ENCODE results near the gene TRA2A.

GRCh38 chr7:23456093-23456492 is 75.7 kb downstream of the TRA2A start:
- TF ChIP-seq, protein P1, sequence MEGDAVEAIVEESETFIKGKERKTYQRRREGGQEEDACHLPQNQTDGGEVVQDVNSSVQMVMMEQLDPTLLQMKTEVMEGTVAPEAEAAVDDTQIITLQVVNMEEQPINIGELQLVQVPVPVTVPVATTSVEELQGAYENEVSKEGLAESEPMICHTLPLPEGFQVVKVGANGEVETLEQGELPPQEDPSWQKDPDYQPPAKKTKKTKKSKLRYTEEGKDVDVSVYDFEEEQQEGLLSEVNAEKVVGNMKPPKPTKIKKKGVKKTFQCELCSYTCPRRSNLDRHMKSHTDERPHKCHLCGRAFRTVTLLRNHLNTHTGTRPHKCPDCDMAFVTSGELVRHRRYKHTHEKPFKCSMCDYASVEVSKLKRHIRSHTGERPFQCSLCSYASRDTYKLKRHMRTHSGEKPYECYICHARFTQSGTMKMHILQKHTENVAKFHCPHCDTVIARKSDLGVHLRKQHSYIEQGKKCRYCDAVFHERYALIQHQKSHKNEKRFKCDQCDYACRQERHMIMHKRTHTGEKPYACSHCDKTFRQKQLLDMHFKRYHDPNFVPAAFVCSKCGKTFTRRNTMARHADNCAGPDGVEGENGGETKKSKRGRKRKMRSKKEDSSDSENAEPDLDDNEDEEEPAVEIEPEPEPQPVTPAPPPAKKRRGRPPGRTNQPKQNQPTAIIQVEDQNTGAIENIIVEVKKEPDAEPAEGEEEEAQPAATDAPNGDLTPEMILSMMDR (IDR thresholded peaks at IDR 0.05; ENCODE audit: poor library complexity) = no peak
- TF ChIP-seq EZH2 (IDR thresholded peaks at IDR 0.05; ENCODE audit: borderline replicate concordance) = no peak
- TF ChIP-seq EZH2phosphoT487 (IDR thresholded peaks at IDR 0.05; ENCODE audit: low read depth, severe bottlenecking, unreplicated experiment) = no peak
